ELF-1 (cell line): ENCODE results near the gene LGALSL.
"Not testable (repeated sequence)": the region's sequence is repeated elsewhere in the genome, so short reads cannot be mapped to it uniquely, and the experiment has no call there.

ENCODE experiments used
- DNase-seq: peaks from one replicate; pipeline ENCODE4 v3.0.0-alpha.2; 2016; ENCODE audit warnings: low read depth, low spot score

Gene LGALSL

GRCh38 chr2:64442801-64443429 is 11.0 kb upstream of the LGALSL start:
- DNase-seq: peak; percentile 68

- not testable (repeated sequence) for DNase-seq
Measured at GRCh38 chr2:64445970-64446369, 8.0 kb upstream of the LGALSL start.

- DNase-seq: no peak
Measured at GRCh38 chr2:64447317-64448040, 6.5 kb upstream of the LGALSL start.

- peak; percentile 30 for DNase-seq
Measured at GRCh38 chr2:64448041-64448426, 5.9 kb upstream of the LGALSL start.

- no peak for DNase-seq
Measured at GRCh38 chr2:64451051-64451450, 2.9 kb upstream of the LGALSL start.

DNA sequence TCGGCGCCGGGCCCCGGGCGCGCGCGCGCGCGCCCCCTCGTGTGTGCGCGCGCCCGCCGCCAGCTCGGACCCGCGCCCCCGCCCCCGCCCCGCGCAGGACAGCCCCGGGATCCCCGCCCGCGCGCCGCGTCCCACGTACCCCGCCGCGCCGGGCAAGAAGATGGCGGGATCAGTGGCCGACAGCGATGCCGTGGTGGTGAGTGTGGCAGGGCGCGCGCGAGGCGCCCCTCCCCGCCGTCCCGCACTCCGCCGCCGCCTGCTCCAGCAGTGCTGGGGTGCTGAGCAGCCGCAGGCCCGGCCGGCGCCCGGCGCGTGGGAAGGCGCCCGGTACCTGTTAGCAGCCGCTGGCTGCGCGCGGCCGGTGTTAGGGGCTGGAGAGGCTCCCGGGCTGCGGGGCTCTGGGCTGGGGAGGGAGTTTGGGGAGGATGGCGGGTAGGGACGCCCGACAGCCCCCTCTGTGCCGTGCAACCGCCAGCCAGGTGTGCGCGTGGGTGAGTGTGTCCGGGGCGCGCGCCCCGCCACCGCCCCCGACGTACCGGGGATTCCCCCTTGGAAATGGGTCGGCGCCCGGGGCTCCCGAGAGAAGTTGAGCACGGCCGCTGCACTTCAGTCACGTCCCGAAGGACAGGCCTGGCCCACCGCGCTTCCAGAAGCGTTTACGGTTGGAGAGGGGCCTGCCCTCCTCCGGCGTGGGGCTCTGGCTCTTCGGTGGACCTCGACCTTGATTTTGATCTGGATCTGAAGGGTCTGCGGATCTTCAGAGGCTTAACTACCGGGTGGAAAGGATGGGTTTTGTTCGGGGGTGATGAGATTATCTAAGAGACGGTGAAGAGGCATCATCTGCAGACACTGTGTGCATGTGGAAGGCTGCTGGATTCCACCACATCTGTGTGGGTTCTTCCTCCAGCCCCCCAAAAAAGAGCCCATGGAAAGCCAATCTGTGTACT is 697 bp downstream of the LGALSL start:
- DNase-seq: peak; percentile 53

- no peak for DNase-seq
Measured at GRCh38 chr2:64455545-64455944, 1.6 kb downstream of the LGALSL start.

DNA sequence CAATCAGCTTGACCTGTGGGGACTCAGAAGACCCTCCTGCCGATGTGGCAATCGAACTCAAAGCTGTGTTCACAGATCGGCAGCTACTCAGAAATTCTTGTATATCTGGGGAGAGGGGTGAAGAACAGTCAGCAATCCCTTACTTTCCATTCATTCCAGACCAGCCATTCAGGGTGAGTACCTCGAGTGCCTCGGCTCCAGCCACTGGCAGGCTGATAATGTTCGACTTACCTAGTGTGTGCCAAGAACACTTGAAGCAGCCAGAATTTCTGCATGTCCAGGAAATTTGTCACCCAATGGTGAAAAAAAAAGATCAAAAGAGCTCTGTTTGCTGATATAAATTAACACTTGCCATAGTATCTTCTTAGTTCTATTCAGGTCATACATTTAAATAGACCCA is 2.3 kb downstream of the LGALSL start:
- DNase-seq: no peak

DNA sequence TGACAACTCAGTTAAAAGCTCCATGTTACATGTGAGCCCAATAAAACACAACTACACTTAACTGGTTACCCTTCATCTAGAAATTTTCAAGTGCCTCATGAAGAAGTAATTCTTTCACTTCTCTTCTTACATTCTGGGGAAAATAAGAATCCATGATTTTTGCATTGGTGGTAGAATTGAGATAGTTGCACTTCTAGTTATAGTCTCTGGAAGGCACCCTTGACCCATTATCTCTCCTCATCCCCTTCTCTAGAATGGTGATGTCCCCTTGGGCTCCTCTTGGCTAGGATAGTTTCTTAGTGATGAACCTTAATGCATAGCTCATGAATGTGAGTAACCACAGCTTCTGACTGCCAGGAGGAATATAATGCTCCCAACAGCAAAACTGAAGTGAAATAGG is 3.6 kb downstream of the LGALSL start:
- DNase-seq: no peak

DNA sequence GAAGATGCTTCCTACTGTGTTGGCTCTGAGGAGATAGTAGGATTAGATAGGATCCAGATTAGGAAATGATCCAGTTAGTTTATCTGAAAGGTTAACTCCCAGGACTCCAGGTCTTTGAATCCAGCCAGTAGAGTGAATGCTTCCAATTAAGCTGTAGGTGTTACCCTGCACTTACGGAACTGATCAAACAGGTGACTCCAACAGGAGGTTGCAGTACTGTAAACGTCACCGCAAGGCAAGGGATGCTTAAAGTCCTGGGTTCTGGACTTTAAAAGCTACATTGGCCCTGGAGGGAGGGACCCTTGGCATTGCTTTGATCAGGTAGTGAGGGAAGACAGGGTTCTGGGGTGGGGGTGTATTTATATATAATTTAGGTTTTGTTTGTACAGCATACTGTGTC is 5.6 kb downstream of the LGALSL start:
- no peak for DNase-seq

- no peak for DNase-seq
Measured at GRCh38 chr2:64460330-64460729, 6.4 kb downstream of the LGALSL start.

DNA sequence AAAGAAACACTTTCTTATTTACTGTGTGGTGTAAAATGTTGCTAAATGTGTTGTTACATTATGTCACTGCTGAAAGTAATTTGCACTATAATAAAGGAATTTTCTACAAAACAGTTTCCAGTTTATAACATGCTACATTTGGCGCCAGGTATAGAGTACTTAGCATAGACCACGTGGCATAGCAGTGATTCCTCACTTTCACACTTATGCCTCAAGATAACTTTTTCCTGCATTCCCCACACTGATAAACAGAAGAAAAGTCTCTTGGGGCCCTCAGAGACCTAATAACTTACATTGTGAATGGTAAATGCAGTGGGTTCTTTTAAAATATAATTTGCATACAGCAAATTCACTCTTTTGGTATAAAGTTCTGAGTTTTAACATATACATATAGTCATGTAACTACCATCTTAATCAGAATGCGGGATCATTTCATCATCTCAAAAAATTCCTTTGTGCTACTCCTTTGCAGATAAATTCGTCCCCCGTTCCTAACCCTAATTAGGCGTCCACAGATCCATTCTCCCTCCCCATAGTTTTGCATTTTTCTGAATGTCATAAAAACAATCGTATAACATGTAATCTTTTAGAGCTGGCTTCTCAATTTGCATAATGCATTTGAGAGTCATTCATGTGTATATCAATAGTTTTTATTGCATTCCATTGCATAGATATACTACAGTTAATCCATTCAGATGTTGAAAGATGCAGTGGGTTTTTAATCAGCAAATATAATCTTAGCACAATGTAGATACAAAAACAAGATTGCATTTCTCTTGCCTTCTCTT is 7.5 kb downstream of the LGALSL start:
- DNase-seq: no peak

DNA sequence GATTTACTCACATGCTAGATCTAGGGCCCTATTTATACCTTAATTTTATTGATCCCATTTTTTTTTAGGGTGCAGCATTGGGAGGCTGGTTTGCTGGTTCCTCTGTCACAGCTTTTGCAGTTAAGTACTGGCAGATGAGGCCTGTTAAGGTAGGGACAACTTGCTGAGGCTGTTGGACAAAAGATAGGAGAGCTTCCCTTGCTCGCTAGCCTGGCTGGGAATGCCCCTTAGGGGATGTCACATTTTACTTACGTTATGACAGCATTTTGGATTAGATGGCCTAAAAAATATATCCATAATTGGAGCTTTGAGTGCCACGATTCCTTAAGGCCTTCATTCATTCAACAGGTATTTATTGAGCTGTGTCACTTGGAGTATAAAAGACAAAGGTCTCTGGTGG is 8.2 kb downstream of the LGALSL start:
- peak; percentile 36 for DNase-seq

DNA sequence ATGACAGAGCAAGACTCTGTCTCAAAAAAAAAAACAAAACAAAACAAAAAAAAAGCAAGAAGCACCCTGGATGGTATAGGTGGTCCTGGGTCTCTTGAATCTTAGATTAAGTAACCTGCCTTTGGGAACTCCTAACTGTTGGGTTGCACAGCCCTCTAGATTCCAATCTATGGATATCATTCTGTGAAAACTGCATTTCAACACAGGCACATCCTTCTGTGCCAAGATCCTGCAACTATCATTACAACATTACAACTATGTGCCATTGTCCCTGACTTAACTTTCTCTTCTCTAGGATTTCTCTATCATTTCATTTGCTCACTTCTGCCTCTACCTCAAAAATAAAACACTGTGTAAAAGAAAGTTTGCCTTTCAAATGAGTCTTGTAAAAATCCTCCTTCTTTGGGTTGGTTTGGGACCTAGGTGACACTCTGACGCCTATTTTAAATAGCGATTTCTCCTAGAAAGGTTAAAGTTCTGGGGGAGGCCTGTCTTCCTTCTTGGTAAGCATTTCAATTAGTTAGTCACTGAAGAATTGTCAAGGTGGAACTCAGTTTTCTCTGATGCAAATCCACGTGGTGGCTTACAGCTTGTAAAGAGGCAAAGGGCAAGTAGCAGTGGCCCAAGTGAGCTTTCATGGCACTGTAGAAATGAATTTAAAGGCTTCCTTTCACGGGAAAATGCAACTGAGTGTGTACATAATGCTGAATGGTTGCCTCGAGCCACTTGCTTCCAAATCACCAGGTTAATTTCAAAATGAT is 9.2 kb downstream of the LGALSL start:
- no peak for DNase-seq

- DNase-seq: no peak
Measured at GRCh38 chr2:64463781-64464180, 9.8 kb downstream of the LGALSL start.

DNA sequence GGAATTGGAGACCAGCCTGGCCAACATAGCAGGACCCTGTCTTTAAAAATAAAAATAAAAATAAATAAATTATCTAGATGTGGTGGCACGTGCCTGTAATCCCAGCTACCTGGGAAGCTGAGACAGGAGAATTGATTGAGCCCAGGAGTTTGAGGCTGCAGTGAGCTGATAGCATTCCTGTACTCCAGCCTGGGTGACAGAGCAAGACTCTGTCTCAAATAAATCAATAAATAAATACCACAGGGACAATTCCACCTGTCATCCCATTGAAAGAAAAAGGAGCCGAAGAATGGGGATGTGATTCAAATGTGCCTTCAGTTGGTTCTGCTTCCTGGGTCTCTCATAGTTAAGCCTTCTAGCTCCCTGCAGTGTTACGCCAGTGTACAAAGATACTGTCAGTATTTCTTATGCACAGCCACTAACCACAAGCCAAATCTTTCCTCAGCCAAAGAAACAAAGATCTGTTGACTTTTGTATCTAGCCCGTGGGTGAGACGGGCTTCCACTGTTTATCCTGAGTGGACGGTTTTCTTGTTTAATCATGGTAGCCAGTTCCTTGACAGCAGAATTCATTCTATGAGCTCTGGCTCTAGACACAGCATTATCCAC is 12.6 kb downstream of the LGALSL start:
- no peak for DNase-seq

DNA sequence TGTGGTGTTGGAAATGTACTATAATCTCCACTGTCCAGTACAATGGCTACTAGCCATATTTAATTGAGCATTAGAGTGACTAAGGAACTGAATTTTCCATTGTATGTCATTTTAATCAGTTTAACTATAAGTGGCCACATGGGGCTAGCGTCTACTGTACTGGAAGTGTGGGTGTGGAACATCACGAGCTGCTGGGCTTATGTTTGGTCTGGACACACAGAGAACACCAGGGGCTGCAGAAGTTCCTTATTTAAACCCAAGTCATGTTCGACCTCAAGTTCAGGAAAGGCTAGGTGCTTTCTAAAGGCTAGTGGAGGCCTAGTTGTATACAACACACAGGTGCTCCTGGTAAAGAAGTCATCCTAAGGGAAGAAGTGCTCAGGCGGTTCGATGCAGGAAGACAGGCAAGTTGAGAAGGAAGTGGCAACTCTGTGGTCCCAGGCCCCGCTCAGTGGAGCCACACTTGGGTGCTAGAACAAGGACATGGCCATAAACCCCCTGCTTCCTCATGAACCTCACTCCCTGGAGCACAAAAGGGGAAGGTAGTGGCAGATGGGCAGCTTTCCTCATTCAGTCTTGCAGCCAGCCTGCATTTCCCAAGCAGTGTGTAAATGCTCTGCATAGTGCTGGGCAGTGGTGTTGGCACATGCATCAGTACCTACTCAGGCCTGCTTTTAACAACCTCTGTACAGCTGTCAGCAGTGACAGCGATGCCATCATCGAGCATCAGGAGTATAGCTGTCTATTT is 13.3 kb downstream of the LGALSL start:
- no peak for DNase-seq

GRCh38 chr2:64469261-64469660 is 15.3 kb downstream of the LGALSL start:
- no peak for DNase-seq

DNA sequence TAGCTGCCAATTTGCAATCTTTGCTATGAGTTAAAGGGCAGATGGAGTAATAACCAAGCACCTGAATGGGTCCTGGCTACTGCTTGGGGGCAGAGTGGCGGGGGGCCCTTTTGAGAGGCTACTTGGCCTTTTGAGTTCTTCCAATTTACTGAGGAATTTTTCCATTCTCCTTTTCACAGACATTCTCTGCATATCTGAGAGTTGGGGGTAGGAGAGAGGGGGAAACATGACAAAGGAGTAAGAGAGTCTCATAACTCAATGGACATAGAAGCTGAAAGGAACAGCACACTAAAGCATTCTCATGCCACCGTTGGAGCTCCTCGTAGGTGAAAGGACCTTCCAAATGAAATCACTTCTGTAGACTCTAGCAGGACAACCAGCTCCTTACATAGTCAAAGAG is 16.1 kb downstream of the LGALSL start:
- no peak for DNase-seq
